ENCODE measurements around the gene OGFOD2. TPM values are rescaled to one million over a fixed set of nuclear protein-coding genes. Genes with fewer than 3 reads are reported as not detected.

Gene OGFOD2
- total RNA-seq, 5 donors from 2014 or later (not counting 1 experiment from before 2014, with no cell fraction given): 17.4 to 45.3 (median 43.7) TPM

GRCh38 chr12:122942637-122943036 lies 32.4 kb upstream of the OGFOD2 start:
- Mint-ChIP-seq H3K27ac (no peak overlapping the region), H3K4me3 (no peak overlapping the region), H3K36me3 (no peaks in the 10 kb centered on the region), H3K4me1 (peaks cover 6 to 28% (median 20%) of the 10 kb centered on the region in 3 donors), H3K9me3 (no peaks in the 10 kb centered on the region), H3K27me3 (no peaks in the 10 kb centered on the region)
- H3K4me1 ChIP-seq (ENCODE audit: control insufficient read depth in 1 of 2, extremely low read depth in 1 of 2, insufficient read depth in 2 of 2, low read length in 2 of 2): peaks cover 0 to 32% of the 10 kb centered on the region in 2 experiments
- no peaks in the 10 kb centered on the region for H3K9me3 ChIP-seq
- ATAC-seq (replicated peaks in 1 of 4): no peak
- no peak for DNase-seq
- no CpG with 5 or more reads among the region's 2 CpGs for WGBS (ENCODE audit: insufficient coverage)
- no peak overlapping the region for H3K4me3 ChIP-seq (ENCODE audit: control insufficient read depth in 1 of 2, extremely low read depth in 1 of 2, low read length in 1 of 2)
- H3K36me3 ChIP-seq (ENCODE audit: control insufficient read depth in 2 of 2, extremely low read depth in 1 of 2, insufficient read depth in 1 of 2, low read length in 1 of 2): no peaks in the 10 kb centered on the region
- ChIA-PET POLR2A (no interaction called here), CTCF (interaction anchor here in 1 of 2 donors (0.6 kb wide), 1 partner anchor 637 kb away, joined by 5 read pairs; no protein-coding TSS in a partner anchor)
- H3K27me3 ChIP-seq (replicated peaks in 1 of 2; ENCODE audit: control insufficient read depth in 2 of 2, extremely low read depth in 1 of 2, insufficient read depth in 2 of 2, low read length in 1 of 2): no peaks in the 10 kb centered on the region
- H3K27ac ChIP-seq (ENCODE audit: low read length): no peak overlapping the region

GRCh38 chr12:122943196-122943595 lies 31.8 kb upstream of the OGFOD2 start:
- no peak overlapping the region for H3K27ac Mint-ChIP-seq
- no peaks in the 10 kb centered on the region for H3K36me3 ChIP-seq (ENCODE audit: control insufficient read depth in 2 of 2, extremely low read depth in 1 of 2, insufficient read depth in 1 of 2, low read length in 1 of 2)
- POLR2A ChIA-PET: no interaction called here
- H3K27me3 ChIP-seq (replicated peaks in 1 of 2; ENCODE audit: control insufficient read depth in 2 of 2, extremely low read depth in 1 of 2, insufficient read depth in 2 of 2, low read length in 1 of 2): no peaks in the 10 kb centered on the region
- H3K36me3 Mint-ChIP-seq: no peaks in the 10 kb centered on the region
- peaks cover 0 to 35% of the 10 kb centered on the region in 2 experiments for H3K4me1 ChIP-seq (ENCODE audit: control insufficient read depth in 1 of 2, extremely low read depth in 1 of 2, insufficient read depth in 2 of 2, low read length in 2 of 2)
- no peak overlapping the region for H3K4me3 ChIP-seq (ENCODE audit: control insufficient read depth in 1 of 2, extremely low read depth in 1 of 2, low read length in 1 of 2)
- H3K27ac ChIP-seq (ENCODE audit: low read length): no peak overlapping the region
- H3K4me1 Mint-ChIP-seq: peaks cover 6 to 32% (median 23%) of the 10 kb centered on the region in 3 donors
- no peak for ATAC-seq (replicated peaks in 1 of 4)
- no peaks in the 10 kb centered on the region for H3K9me3 ChIP-seq
- 52% methylated on average over 6 of the region's 13 CpGs for WGBS (ENCODE audit: insufficient coverage)
- no peak overlapping the region for H3K4me3 Mint-ChIP-seq
- no peaks in the 10 kb centered on the region for H3K27me3 Mint-ChIP-seq
- no peaks in the 10 kb centered on the region for H3K9me3 Mint-ChIP-seq
- CTCF ChIA-PET: no interaction called here
- no peak for DNase-seq

- Mint-ChIP-seq H3K9me3 (no peaks in the 10 kb centered on the region), H3K4me3 (no peak overlapping the region), H3K27ac (no peak overlapping the region), H3K36me3 (peaks cover 4% of the 10 kb centered on the region), H3K4me1 (peaks cover 6 to 33% (median 23%) of the 10 kb centered on the region in 3 donors), H3K27me3 (no peaks in the 10 kb centered on the region)
- DNase-seq: no peak
- ChIA-PET POLR2A (interaction anchor here in 1 of 2 donors (0.6 kb wide), 1 partner anchor 172 kb away, joined by 4 read pairs; no protein-coding TSS in a partner anchor), CTCF (interaction anchor here (0.5 to 0.6 kb wide), 3 partner anchors 25 to 259 kb away, joined by 3 to 6 read pairs (median 4); no protein-coding TSS in a partner anchor)
- no peak overlapping the region for H3K4me3 ChIP-seq (ENCODE audit: control insufficient read depth in 1 of 2, extremely low read depth in 1 of 2, low read length in 1 of 2)
- no peaks in the 10 kb centered on the region for H3K27me3 ChIP-seq (replicated peaks in 1 of 2; ENCODE audit: control insufficient read depth in 2 of 2, extremely low read depth in 1 of 2, insufficient read depth in 2 of 2, low read length in 1 of 2)
- H3K27ac ChIP-seq (ENCODE audit: low read length): no peak overlapping the region
- ATAC-seq (replicated peaks in 1 of 4): no peak
- WGBS (ENCODE audit: insufficient coverage): 82% methylated on average over 7 of the region's 14 CpGs
- no peaks in the 10 kb centered on the region for H3K9me3 ChIP-seq
- H3K4me1 ChIP-seq (ENCODE audit: control insufficient read depth in 1 of 2, extremely low read depth in 1 of 2, insufficient read depth in 2 of 2, low read length in 2 of 2): peaks cover 0 to 35% of the 10 kb centered on the region in 2 experiments
- H3K36me3 ChIP-seq (ENCODE audit: control insufficient read depth in 2 of 2, extremely low read depth in 1 of 2, insufficient read depth in 1 of 2, low read length in 1 of 2): no peaks in the 10 kb centered on the region
Measured at GRCh38 chr12:122944605-122945592, 30.1 kb upstream of the OGFOD2 start.

GRCh38 chr12:122946690-122947341 lies 28.2 kb upstream of the OGFOD2 start:
- DNase-seq (peak in 33 of 35 experiments; percentile 14 to 67 (median 42)), ATAC-seq (replicated peaks in 1 of 4) (peak; percentile 57 to 91 (median 86))
- peaks cover 0 to 33% of the 10 kb centered on the region in 2 experiments for H3K4me1 ChIP-seq (ENCODE audit: control insufficient read depth in 1 of 2, extremely low read depth in 1 of 2, insufficient read depth in 2 of 2, low read length in 2 of 2)
- no peak overlapping the region for H3K4me3 Mint-ChIP-seq
- H3K4me3 ChIP-seq (ENCODE audit: control insufficient read depth in 1 of 2, extremely low read depth in 1 of 2, low read length in 1 of 2): no peak overlapping the region
- no peaks in the 10 kb centered on the region for H3K27me3 Mint-ChIP-seq
- H3K27ac Mint-ChIP-seq: peak overlapping the region; percentile 74 to 84
- H3K9me3 Mint-ChIP-seq: no peaks in the 10 kb centered on the region
- ChIA-PET CTCF (interaction anchor here in 1 of 2 donors (0.5 to 1.2 kb wide), 3 partner anchors 76 to 635 kb away, joined by 3 to 5 read pairs (median 3); no protein-coding TSS in a partner anchor), POLR2A (interaction anchor here (0.6 to 0.7 kb wide), 3 partner anchors 57 to 1386 kb away, joined by 3 to 9 read pairs (median 4); no protein-coding TSS in a partner anchor)
- H3K27me3 ChIP-seq (replicated peaks in 1 of 2; ENCODE audit: control insufficient read depth in 2 of 2, extremely low read depth in 1 of 2, insufficient read depth in 2 of 2, low read length in 1 of 2): no peaks in the 10 kb centered on the region
- 63% methylated on average over 3 of the region's 10 CpGs for WGBS (ENCODE audit: insufficient coverage)
- H3K9me3 ChIP-seq: no peaks in the 10 kb centered on the region
- no peaks in the 10 kb centered on the region for H3K36me3 ChIP-seq (ENCODE audit: control insufficient read depth in 2 of 2, extremely low read depth in 1 of 2, insufficient read depth in 1 of 2, low read length in 1 of 2)
- H3K36me3 Mint-ChIP-seq: peaks cover 4% of the 10 kb centered on the region
- peaks cover 6 to 33% (median 23%) of the 10 kb centered on the region in 3 donors for H3K4me1 Mint-ChIP-seq
- H3K27ac ChIP-seq (ENCODE audit: low read length): no peak overlapping the region

- no peaks in the 10 kb centered on the region for H3K9me3 ChIP-seq
- no peak overlapping the region for H3K27ac ChIP-seq (ENCODE audit: low read length)
- H3K27me3 Mint-ChIP-seq: no peaks in the 10 kb centered on the region
- no peak overlapping the region for H3K4me3 ChIP-seq (ENCODE audit: control insufficient read depth in 1 of 2, extremely low read depth in 1 of 2, low read length in 1 of 2)
- peak overlapping the region; percentile 74 to 84 for H3K27ac Mint-ChIP-seq
- peaks cover 0 to 30% of the 10 kb centered on the region in 2 experiments for H3K4me1 ChIP-seq (ENCODE audit: control insufficient read depth in 1 of 2, extremely low read depth in 1 of 2, insufficient read depth in 2 of 2, low read length in 2 of 2)
- H3K9me3 Mint-ChIP-seq: no peaks in the 10 kb centered on the region
- ChIA-PET CTCF (interaction anchor here (0.5 to 1.2 kb wide), 4 partner anchors 76 to 634 kb away, joined by 3 to 5 read pairs (median 3); no protein-coding TSS in a partner anchor), POLR2A (interaction anchor here (0.6 to 0.7 kb wide), 3 partner anchors 57 to 1387 kb away, joined by 3 to 9 read pairs (median 4); no protein-coding TSS in a partner anchor)
- H3K27me3 ChIP-seq (replicated peaks in 1 of 2; ENCODE audit: control insufficient read depth in 2 of 2, extremely low read depth in 1 of 2, insufficient read depth in 2 of 2, low read length in 1 of 2): no peaks in the 10 kb centered on the region
- H3K4me1 Mint-ChIP-seq: peaks cover 10 to 37% (median 27%) of the 10 kb centered on the region in 3 donors
- no peak overlapping the region for H3K4me3 Mint-ChIP-seq
- ATAC-seq (replicated peaks in 1 of 4): no peak
- H3K36me3 Mint-ChIP-seq: peaks cover 4% of the 10 kb centered on the region
- WGBS (ENCODE audit: insufficient coverage): 82% methylated on average over 14 of the region's 15 CpGs
- DNase-seq: peak in 1 of 35 experiments; percentile 20
- no peaks in the 10 kb centered on the region for H3K36me3 ChIP-seq (ENCODE audit: control insufficient read depth in 2 of 2, extremely low read depth in 1 of 2, insufficient read depth in 1 of 2, low read length in 1 of 2)
Measured at GRCh38 chr12:122947352-122947792, 27.7 kb upstream of the OGFOD2 start.

GRCh38 chr12:122948605-122949004 lies 26.4 kb upstream of the OGFOD2 start:
- Histone ChIP-seq H3K36me3 (ENCODE audit: control insufficient read depth in 2 of 2, extremely low read depth in 1 of 2, insufficient read depth in 1 of 2, low read length in 1 of 2) (no peaks in the 10 kb centered on the region), H3K4me1 (ENCODE audit: control insufficient read depth in 1 of 2, extremely low read depth in 1 of 2, insufficient read depth in 2 of 2, low read length in 2 of 2) (peaks cover 0 to 22% of the 10 kb centered on the region in 2 experiments), H3K27me3 (replicated peaks in 1 of 2; ENCODE audit: control insufficient read depth in 2 of 2, extremely low read depth in 1 of 2, insufficient read depth in 2 of 2, low read length in 1 of 2) (no peaks in the 10 kb centered on the region), H3K27ac (ENCODE audit: low read length) (no peak overlapping the region), H3K9me3 (no peaks in the 10 kb centered on the region), H3K4me3 (ENCODE audit: control insufficient read depth in 1 of 2, extremely low read depth in 1 of 2, low read length in 1 of 2) (no peak overlapping the region)
- Mint-ChIP-seq H3K27ac (no peak overlapping the region), H3K4me1 (peaks cover 11 to 27% (median 20%) of the 10 kb centered on the region in 3 donors), H3K9me3 (no peaks in the 10 kb centered on the region), H3K36me3 (peaks cover 4% of the 10 kb centered on the region), H3K4me3 (no peak overlapping the region), H3K27me3 (no peaks in the 10 kb centered on the region)
- 89% methylated on average over 8 of the region's 14 CpGs for WGBS (ENCODE audit: insufficient coverage)
- no peak for ATAC-seq (replicated peaks in 1 of 4)
- ChIA-PET CTCF (interaction anchor here in 1 of 2 donors (0.6 to 2.1 kb wide), 3 partner anchors 60 to 119 kb away, joined by 3 to 8 read pairs (median 6); no protein-coding TSS in a partner anchor), POLR2A (no interaction called here)
- no peak for DNase-seq
